ENCODE results near the gene EID3.

Gene EID3

GRCh38 chr12:104280717-104281458 is 22.7 kb upstream of the EID3 start:
- no peak overlapping the region for H3K4me3 ChIP-seq (replicated peaks in 1 of 2; ENCODE audit: low read depth in 2 of 2, low read length in 2 of 2)
- peak; percentile 91 to 94 for DNase-seq (ENCODE audit: low read depth in 2 of 2)

GRCh38 chr12:104281636-104282035 is 21.9 kb upstream of the EID3 start:
- no peak for TF ChIP-seq CTCF (IDR thresholded peaks at IDR 0.05; ENCODE audit: low read depth, low read length)
- no peak overlapping the region for H3K4me3 ChIP-seq (replicated peaks in 1 of 2; ENCODE audit: low read depth in 2 of 2, low read length in 2 of 2)
- peak in 1 of 2 donors; percentile 51 for DNase-seq (ENCODE audit: low read depth in 2 of 2)

More at GRCh38 chr12:104280717-104281458, 22.7 kb upstream of the EID3 start:
- TF ChIP-seq CTCF (IDR thresholded peaks at IDR 0.05; ENCODE audit: low read depth, low read length), result no peak

GRCh38 chr12:104282109-104282508 is 21.4 kb upstream of the EID3 start:
- no peak overlapping the region for H3K4me3 ChIP-seq (replicated peaks in 1 of 2; ENCODE audit: low read depth in 2 of 2, low read length in 2 of 2)
- DNase-seq (ENCODE audit: low read depth in 2 of 2), result peak in 1 of 2 donors; percentile 72
- TF ChIP-seq CTCF (IDR thresholded peaks at IDR 0.05; ENCODE audit: low read depth, low read length), result no peak

- H3K4me3 ChIP-seq (replicated peaks in 1 of 2; ENCODE audit: low read depth in 2 of 2, low read length in 2 of 2), result no peak overlapping the region
- DNase-seq (ENCODE audit: low read depth in 2 of 2), result peak in 1 of 2 donors; percentile 38
- no peak for TF ChIP-seq CTCF (IDR thresholded peaks at IDR 0.05; ENCODE audit: low read depth, low read length)
Observed at GRCh38 chr12:104285740-104286515, 17.6 kb upstream of the EID3 start.

GRCh38 chr12:104286516-104287482 is 16.7 kb upstream of the EID3 start:
- no peak for TF ChIP-seq CTCF (IDR thresholded peaks at IDR 0.05; ENCODE audit: low read depth, low read length)
- H3K4me3 ChIP-seq (replicated peaks in 1 of 2; ENCODE audit: low read depth in 2 of 2, low read length in 2 of 2), result peak overlapping the region; percentile 84 to 90
- DNase-seq (ENCODE audit: low read depth in 2 of 2), result peak; percentile 97 to 99

- DNase-seq (ENCODE audit: low read depth in 2 of 2), result peak; percentile 82 to 84
- no peak for TF ChIP-seq CTCF (IDR thresholded peaks at IDR 0.05; ENCODE audit: low read depth, low read length)
- H3K4me3 ChIP-seq (replicated peaks in 1 of 2; ENCODE audit: low read depth in 2 of 2, low read length in 2 of 2), result peak overlapping the region; percentile 84 to 90
Observed at GRCh38 chr12:104288635-104289274, 14.8 kb upstream of the EID3 start.
